B cell (primary cell): ENCODE results near the gene CIAPIN1. TPM values are rescaled to one million over a fixed set of nuclear protein-coding genes. Genes with fewer than 3 reads are reported as not detected.

Source experiments
- ATAC-seq: fragments of 200-7000 bp; cut with Tn5 transposase; one replicate; pipeline ENCODE4 v1.10.0; 2021; ENCODE audit warnings: low read depth, mild to moderate bottlenecking, moderate number of reproducible peaks, moderate library complexity
- CTCF ChIA-PET: fragments of 350-600 bp; sonication (Branson Sonifier 250); formaldehyde crosslinking; loops from one replicate; lab custom pipeline; 2021; ENCODE audit warnings: antibody characterized with exemption, inconsistent platforms; lab: Charles Lee
- POLR2A ChIA-PET: fragments of 350-600 bp; sonication (Branson Sonifier 250); formaldehyde crosslinking; loops from one replicate; lab custom pipeline; 2021; ENCODE audit warnings: antibody characterized with exemption; lab: Charles Lee
- DNase-seq: peaks from one replicate; pipeline ENCODE4 v3.0.0; 2013
- H2AFZ ChIP-seq: 2 replicates; pipeline ENCODE4 v1.6.1; 2012; ENCODE audit warnings: mild to moderate bottlenecking, low read depth, low read length; ENCODE audit not compliant: insufficient read depth, poor library complexity, severe bottlenecking
- H3K27ac ChIP-seq, 2 donors: 1 replicate in 1 of 2; 2 replicates in 1 of 2; pipeline ENCODE4 v1.5.1; 2012 to 2013; ENCODE audit warnings: low read length in 2 of 2, mild to moderate bottlenecking in 2 of 2, moderate library complexity in 1 of 2
- H3K27me3 ChIP-seq, 4 experiments: fragments of 200-600 bp in 1 of 4; sonication (generic) in 1 of 4; replicated peaks in 1 of 4; 1 replicate in 2 of 4; 2 replicates in 2 of 4; pipeline versions ENCODE4 v1.6.1 to v1.7.0; 2013 to 2016; ENCODE audit warnings: low read length in 3 of 4, mild to moderate bottlenecking in 2 of 4, mixed read lengths in 1 of 4, moderate library complexity in 1 of 4; ENCODE audit not compliant: insufficient read depth in 4 of 4, control insufficient read depth in 3 of 4; ENCODE audit errors: control extremely low read depth in 1 of 4
- H3K36me3 ChIP-seq, 2 experiments: replicated peaks in 1 of 2; 1 replicate in 1 of 2; 2 replicates in 1 of 2; pipeline versions ENCODE4 v1.6.1 to v1.7.1; 2013; ENCODE audit warnings: low read length in 1 of 2; ENCODE audit not compliant: insufficient read depth in 2 of 2, control insufficient read depth in 1 of 2; ENCODE audit errors: control extremely low read depth in 1 of 2, extremely low read depth in 1 of 2
- H3K4me1 ChIP-seq, 2 donors: fragments of 200-600 bp in 1 of 2; sonication (generic) in 1 of 2; 1 replicate in 1 of 2; 2 replicates in 1 of 2; pipeline versions ENCODE4 v1.5.1 to v1.6.1; 2013 to 2017; ENCODE audit warnings: low read length in 2 of 2; ENCODE audit not compliant: control insufficient read depth in 2 of 2, insufficient read depth in 2 of 2
- H3K4me2 ChIP-seq: replicated peaks from 2 replicates; pipeline ENCODE3; 2012; ENCODE audit warnings: mild to moderate bottlenecking, low read depth, low read length; ENCODE audit not compliant: poor library complexity, severe bottlenecking
- H3K4me3 ChIP-seq, 5 experiments: fragments of 200-600 bp in 1 of 5; sonication (generic) in 1 of 5; 1 replicate in 3 of 5; 2 replicates in 2 of 5; pipeline versions ENCODE4 v1.5.1 to v1.7.0; 2011 to 2016; ENCODE audit warnings: low read length in 4 of 5, mild to moderate bottlenecking in 4 of 5, low read depth in 2 of 5, control low read depth in 1 of 5, moderate library complexity in 1 of 5; ENCODE audit not compliant: insufficient read depth in 1 of 5; ENCODE audit errors: control extremely low read depth in 1 of 5, extremely low read depth in 1 of 5
- H3K79me2 ChIP-seq: fragments of 200-600 bp; sonication (generic); one replicate; pipeline ENCODE4 v1.6.0; 2016; ENCODE audit warnings: low read length; ENCODE audit not compliant: control insufficient read depth, insufficient read depth
- H3K9ac ChIP-seq: fragments of 200-600 bp; sonication (generic); 2 replicates; pipeline ENCODE4 v1.6.1; 2017; ENCODE audit warnings: mild to moderate bottlenecking, low read length, moderate library complexity
- H3K9me3 ChIP-seq, 3 donors: one replicate each; pipeline versions ENCODE4 v1.6.1 to v1.7.1; 2013; ENCODE audit warnings: low read length in 2 of 3; ENCODE audit not compliant: control insufficient read depth in 2 of 3, insufficient read depth in 1 of 3; ENCODE audit errors: control extremely low read depth in 1 of 3
- H4K20me1 ChIP-seq: 2 replicates; pipeline ENCODE4 v1.6.0; 2012; ENCODE audit warnings: mild to moderate bottlenecking, low read length; ENCODE audit not compliant: insufficient read depth, control insufficient read depth, poor library complexity, severe bottlenecking
- H3K27ac Mint-ChIP-seq: one replicate; pipeline ENCODE4 v1.8.0; 2021; ENCODE audit warnings: mixed read lengths
- H3K27me3 Mint-ChIP-seq: one replicate; pipeline ENCODE4 v1.8.0; 2021; ENCODE audit warnings: mixed read lengths
- H3K4me1 Mint-ChIP-seq: one replicate; pipeline ENCODE4 v1.8.0; 2021; ENCODE audit warnings: mixed read lengths
- H3K4me3 Mint-ChIP-seq: one replicate; pipeline ENCODE4 v1.8.0; 2021; ENCODE audit warnings: mixed read lengths
- H3K9me3 Mint-ChIP-seq: one replicate; pipeline ENCODE4 v1.8.0; 2022; ENCODE audit warnings: mixed read lengths; ENCODE audit not compliant: insufficient read depth
- EZH2 ChIP-seq: IDR thresholded peaks from 2 replicates; pipeline ENCODE4 v1.6.1; 2012; ENCODE audit warnings: borderline replicate concordance, low read depth, mild to moderate bottlenecking, moderate library complexity, low read length; ENCODE audit not compliant: insufficient read depth, poor library complexity, severe bottlenecking
- WGBS: methylation state at CpG from one replicate; pipeline ENCODE4 v1.1.5; 2013; ENCODE audit warnings: missing lambda C conversion rate; ENCODE audit not compliant: insufficient coverage; 5-methylcytosine and 5-hydroxymethylcytosine counted together
- intact Hi-C: fragments of 100-400 bp; cut with micrococcal nuclease; formaldehyde crosslinking; loops from one replicate; pipeline ENCODE4 v1.10.0; 2022
- polyA plus RNA-seq: library from polyadenylated mRNA; depleted of rRNA; stranded (reverse); fragments of >200 nt; gene quantifications from 2 replicates; pipeline ENCODE4 v1.2.3, GENCODE V29; 2012
- total RNA-seq, 2 donors: library from RNA; stranded (reverse); fragments of 120-200 nt in 1 of 2; gene quantifications; 1 replicate in 1 of 2; 2 replicates in 1 of 2; pipeline versions ENCODE4 v1.2.3 to v1.2.4, GENCODE V29; 2013 to 2022
- TF ChIP-seq, protein P1 (sequence below): fragments of 200-600 bp; IDR thresholded peaks from one replicate; pipeline ENCODE4 v1.8.0; 2022; ENCODE audit warnings: antibody characterized with exemption, mild to moderate bottlenecking

Gene CIAPIN1
- total and polyA plus RNA-seq, 2 donors (not counting 1 experiment from before 2014, with no cell fraction given), result 22.0 to 45.7 TPM

GRCh38 chr16:57476546-57477410 lies 29.6 kb upstream of the CIAPIN1 start:
- TF ChIP-seq, protein P1, sequence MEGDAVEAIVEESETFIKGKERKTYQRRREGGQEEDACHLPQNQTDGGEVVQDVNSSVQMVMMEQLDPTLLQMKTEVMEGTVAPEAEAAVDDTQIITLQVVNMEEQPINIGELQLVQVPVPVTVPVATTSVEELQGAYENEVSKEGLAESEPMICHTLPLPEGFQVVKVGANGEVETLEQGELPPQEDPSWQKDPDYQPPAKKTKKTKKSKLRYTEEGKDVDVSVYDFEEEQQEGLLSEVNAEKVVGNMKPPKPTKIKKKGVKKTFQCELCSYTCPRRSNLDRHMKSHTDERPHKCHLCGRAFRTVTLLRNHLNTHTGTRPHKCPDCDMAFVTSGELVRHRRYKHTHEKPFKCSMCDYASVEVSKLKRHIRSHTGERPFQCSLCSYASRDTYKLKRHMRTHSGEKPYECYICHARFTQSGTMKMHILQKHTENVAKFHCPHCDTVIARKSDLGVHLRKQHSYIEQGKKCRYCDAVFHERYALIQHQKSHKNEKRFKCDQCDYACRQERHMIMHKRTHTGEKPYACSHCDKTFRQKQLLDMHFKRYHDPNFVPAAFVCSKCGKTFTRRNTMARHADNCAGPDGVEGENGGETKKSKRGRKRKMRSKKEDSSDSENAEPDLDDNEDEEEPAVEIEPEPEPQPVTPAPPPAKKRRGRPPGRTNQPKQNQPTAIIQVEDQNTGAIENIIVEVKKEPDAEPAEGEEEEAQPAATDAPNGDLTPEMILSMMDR, result no peak
- TF ChIP-seq EZH2, result no peak
- ChIA-PET POLR2A (no interaction called here), CTCF (interaction anchor here (0.9 to 1.5 kb wide), 3 partner anchors 14 to 99 kb away, joined by 4 to 6 read pairs (median 4); partner anchors contain the start of gene POLR2C)
- no peaks in the 10 kb centered on the region for H3K9me3 Mint-ChIP-seq
- H3K27ac Mint-ChIP-seq, result no peak overlapping the region
- no peak for ATAC-seq
- Histone ChIP-seq H3K27me3 (peaks cover 0 to 13% (median 0%) of the 10 kb centered on the region in 4 experiments), H3K36me3 (peaks cover 0 to 9% of the 10 kb centered on the region in 2 experiments), H3K27ac (no peak overlapping the region), H3K9me3 (no peaks in the 10 kb centered on the region), H3K79me2 (no peaks in the 10 kb centered on the region), H3K9ac (no peak overlapping the region), H3K4me2 (peak overlapping the region; percentile 57), H3K4me3 (no peak overlapping the region), H3K4me1 (peaks cover 33 to 48% of the 10 kb centered on the region in 2 donors), H2AFZ (no peak overlapping the region), H4K20me1 (no peaks in the 10 kb centered on the region)
- no peak for DNase-seq
- intact Hi-C loops, result loop anchor here (5.0 kb wide), 1 partner anchor 101 kb away; no protein-coding TSS in a partner anchor
- no peak overlapping the region for H3K4me3 Mint-ChIP-seq
- peaks cover 33% of the 10 kb centered on the region for H3K4me1 Mint-ChIP-seq
- peaks cover 14% of the 10 kb centered on the region for H3K27me3 Mint-ChIP-seq
- 82% methylated on average over 4 of the region's 6 CpGs for WGBS
